ENCODE measurements around the gene CCDC88B. TPM values are rescaled to one million over a fixed set of nuclear protein-coding genes. Genes with fewer than 3 reads are reported as not detected.

Gene CCDC88B
- total RNA-seq, 1 donor from 2014 or later, result 11.5 TPM

GRCh38 chr11:64357904-64358535, 18.0 kb downstream of the CCDC88B start:
- DNase-seq (ENCODE audit: low spot score), result no peak

- DNase-seq (ENCODE audit: low spot score), result no peak
Observed at GRCh38 chr11:64358536-64358906, 18.5 kb downstream of the CCDC88B start.

GRCh38 chr11:64358907-64359711, 19.1 kb downstream of the CCDC88B start, which contains the start of gene RPS6KA4:
Gene RPS6KA4, plus strand, starts transcription at chr11:64359162. Its CDS starts 74 bp downstream, at chr11:64359236.
- no peak for DNase-seq (ENCODE audit: low spot score)

- DNase-seq (ENCODE audit: low spot score), result no peak
Observed at GRCh38 chr11:64359712-64360445, 19.9 kb downstream of the CCDC88B start.

GRCh38 chr11:64360448-64360921, 20.5 kb downstream of the CCDC88B start:
- DNase-seq (ENCODE audit: low spot score), result no peak

- no peak for DNase-seq (ENCODE audit: low spot score)
Observed at GRCh38 chr11:64361659-64362058, 21.7 kb downstream of the CCDC88B start.

GRCh38 chr11:64362339-64362738, 22.3 kb downstream of the CCDC88B start:
- no peak for DNase-seq (ENCODE audit: low spot score)

GRCh38 chr11:64364435-64364834, 24.4 kb downstream of the CCDC88B start:
- no peak for DNase-seq (ENCODE audit: low spot score)

- no peak for DNase-seq (ENCODE audit: low spot score)
Observed at GRCh38 chr11:64364911-64365310, 24.9 kb downstream of the CCDC88B start.

GRCh38 chr11:64366751-64367150, 26.7 kb downstream of the CCDC88B start:
- DNase-seq (ENCODE audit: low spot score), result no peak

GRCh38 chr11:64367931-64368672, 28.1 kb downstream of the CCDC88B start:
- no peak for DNase-seq (ENCODE audit: low spot score)

- no peak for DNase-seq (ENCODE audit: low spot score)
Observed at GRCh38 chr11:64368673-64369074, 28.7 kb downstream of the CCDC88B start.

GRCh38 chr11:64369440-64370421, 29.7 kb downstream of the CCDC88B start:
- DNase-seq (ENCODE audit: low spot score), result no peak

- DNase-seq (ENCODE audit: low spot score), result no peak
Observed at GRCh38 chr11:64371201-64371600, 31.2 kb downstream of the CCDC88B start.

GRCh38 chr11:64372021-64372420, 32.0 kb downstream of the CCDC88B start:
- DNase-seq (ENCODE audit: low spot score), result no peak

- DNase-seq (ENCODE audit: low spot score), result no peak
Observed at GRCh38 chr11:64372802-64373597, 33.0 kb downstream of the CCDC88B start.

- DNase-seq (ENCODE audit: low spot score), result no peak
Observed at GRCh38 chr11:64373598-64373974, 33.6 kb downstream of the CCDC88B start.

- DNase-seq (ENCODE audit: low spot score), result no peak
Observed at GRCh38 chr11:64376071-64376470, 36.1 kb downstream of the CCDC88B start.

- DNase-seq (ENCODE audit: low spot score), result no peak
Observed at GRCh38 chr11:64378335-64378880, 38.4 kb downstream of the CCDC88B start.
